K562 (cell line): Measurements from ENCODE around the gene U2SURP. TPM values are rescaled to one million over a fixed set of nuclear protein-coding genes. Genes with fewer than 3 reads are reported as not detected.

Experiments
- HMG20B ChIP-seq: fragments of 250-450 bp; sonication (Bioruptor Pico); IDR thresholded peaks from 2 replicates; pipeline ENCODE4 v1.5.0; 2021; ENCODE audit warnings: mild to moderate bottlenecking
- MCM5 ChIP-seq: fragments of 450-650 bp; IDR thresholded peaks from 2 replicates; pipeline ENCODE4 v1.6.1; 2016; ENCODE audit warnings: low read depth
- MECOM ChIP-seq: fragments of 250-450 bp; sonication (Bioruptor Pico); IDR thresholded peaks from 2 replicates; pipeline ENCODE4 v1.8.0; 2022; ENCODE audit warnings: inconsistent platforms
- PKNOX1 ChIP-seq: fragments of 450-650 bp; IDR thresholded peaks from 2 replicates; pipeline ENCODE4 v1.6.1; 2016
- RAD21 ChIP-seq, 2 experiments: fragments of 250-450 bp in 1 of 2; fragments of 450-650 bp in 1 of 2; sonication (Bioruptor Pico) in 1 of 2; formaldehyde crosslinking in 1 of 2; IDR thresholded peaks in 1 of 2; conservative IDR thresholded peaks in 1 of 2; 2 replicates each; pipeline versions ENCODE4 v1.4.0 to v1.8.0; 2020 to 2022; ENCODE audit warnings: mild to moderate bottlenecking in 2 of 2, moderate library complexity in 1 of 2
- RFX7 ChIP-seq: fragments of 250-450 bp; sonication (Bioruptor Pico); IDR thresholded peaks from 2 replicates; pipeline ENCODE4 v1.5.1; 2021; ENCODE audit warnings: mild to moderate bottlenecking
- SMAD1 ChIP-seq: fragments of 150-350 bp; IDR thresholded peaks from 2 replicates; pipeline ENCODE4 v1.6.1; 2014; ENCODE audit warnings: low read length, low read depth; ENCODE audit not compliant: partially characterized antibody
- ZBTB49 ChIP-seq: sonication (generic); formaldehyde crosslinking; IDR thresholded peaks from 2 replicates; pipeline ENCODE4 v1.8.0; 2022; ENCODE audit warnings: missing genetic modification reagents, mild to moderate bottlenecking, borderline replicate concordance
- ZNF57 ChIP-seq: fragments of 450-650 bp; formaldehyde crosslinking; IDR thresholded peaks from 2 replicates; pipeline ENCODE4 v1.4.0; 2020; ENCODE audit warnings: mild to moderate bottlenecking, moderate library complexity
- polyA plus RNA-seq, 8 experiments: library from polyadenylated mRNA; depleted of rRNA in 4 of 8; stranded (reverse) in 5 of 8; unstranded in 3 of 8; fragments of >200 nt; fragmentation: Nextera tagmentation in 2 of 8; fragmentation: Illumina TruSeq in 1 of 8; extraction: Ambion mirVana in 2 of 8; extraction: Trizol in 1 of 8; gene quantifications; 2 replicates each; pipeline versions ENCODE4 v1.2.1 to v1.2.3, GENCODE V29; 2011 to 2014; ENCODE audit warnings: inconsistent platforms in 1 of 8, missing spikeins in 1 of 8
- total RNA-seq, 7 experiments: library from RNA; depleted of rRNA in 6 of 7; stranded (reverse); fragments of >200 nt in 6 of 7; fragmentation: Illumina TruSeq in 2 of 7; extraction: Trizol in 2 of 7; gene quantifications; 2 replicates each; pipeline versions ENCODE4 v1.2.1 to v1.2.3, GENCODE V29; 2011 to 2021; ENCODE audit warnings: low replicate concordance in 1 of 7
- TF ChIP-seq, protein P1 (sequence below): fragments of 250-450 bp; sonication (Bioruptor Pico); IDR thresholded peaks from 2 replicates; pipeline ENCODE4 v1.8.0; 2021; ENCODE audit warnings: mild to moderate bottlenecking, moderate library complexity
- TF ChIP-seq, protein P2 (sequence below): fragments of 250-450 bp; sonication (Bioruptor Pico); IDR thresholded peaks from 2 replicates; pipeline ENCODE4 v1.5.0; 2020; ENCODE audit warnings: mild to moderate bottlenecking

Gene U2SURP
- total and polyA plus RNA-seq, 9 of the 15 experiments (the other 6 are each of a cell fraction or from before 2014, with no cell fraction given), result 128 to 322 (median 191) TPM

- no peak for TF ChIP-seq SMAD1
- no peak for TF ChIP-seq HMG20B
- no peak for TF ChIP-seq RAD21 (CRISPR knock-in tag; conservative IDR thresholded peaks at IDR 0.05 in 1 of 2, IDR thresholded peaks at IDR 0.05 in 1 of 2)
- TF ChIP-seq ZNF57 (CRISPR knock-in tag), result no peak
- no peak for TF ChIP-seq RFX7 (CRISPR knock-in tag)
- TF ChIP-seq MCM5, result no peak
- TF ChIP-seq ZBTB49, result no peak
- TF ChIP-seq PKNOX1, result peak; percentile 82
- TF ChIP-seq, protein P1, sequence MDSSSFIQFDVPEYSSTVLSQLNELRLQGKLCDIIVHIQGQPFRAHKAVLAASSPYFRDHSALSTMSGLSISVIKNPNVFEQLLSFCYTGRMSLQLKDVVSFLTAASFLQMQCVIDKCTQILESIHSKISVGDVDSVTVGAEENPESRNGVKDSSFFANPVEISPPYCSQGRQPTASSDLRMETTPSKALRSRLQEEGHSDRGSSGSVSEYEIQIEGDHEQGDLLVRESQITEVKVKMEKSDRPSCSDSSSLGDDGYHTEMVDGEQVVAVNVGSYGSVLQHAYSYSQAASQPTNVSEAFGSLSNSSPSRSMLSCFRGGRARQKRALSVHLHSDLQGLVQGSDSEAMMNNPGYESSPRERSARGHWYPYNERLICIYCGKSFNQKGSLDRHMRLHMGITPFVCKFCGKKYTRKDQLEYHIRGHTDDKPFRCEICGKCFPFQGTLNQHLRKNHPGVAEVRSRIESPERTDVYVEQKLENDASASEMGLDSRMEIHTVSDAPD (CRISPR knock-in tag), result no peak
- TF ChIP-seq MECOM (CRISPR knock-in tag), result no peak
- TF ChIP-seq, protein P2, sequence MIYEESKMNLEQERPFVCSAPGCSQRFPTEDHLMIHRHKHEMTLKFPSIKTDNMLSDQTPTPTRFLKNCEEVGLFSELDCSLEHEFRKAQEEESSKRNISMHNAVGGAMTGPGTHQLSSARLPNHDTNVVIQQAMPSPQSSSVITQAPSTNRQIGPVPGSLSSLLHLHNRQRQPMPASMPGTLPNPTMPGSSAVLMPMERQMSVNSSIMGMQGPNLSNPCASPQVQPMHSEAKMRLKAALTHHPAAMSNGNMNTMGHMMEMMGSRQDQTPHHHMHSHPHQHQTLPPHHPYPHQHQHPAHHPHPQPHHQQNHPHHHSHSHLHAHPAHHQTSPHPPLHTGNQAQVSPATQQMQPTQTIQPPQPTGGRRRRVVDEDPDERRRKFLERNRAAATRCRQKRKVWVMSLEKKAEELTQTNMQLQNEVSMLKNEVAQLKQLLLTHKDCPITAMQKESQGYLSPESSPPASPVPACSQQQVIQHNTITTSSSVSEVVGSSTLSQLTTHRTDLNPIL (CRISPR knock-in tag), result no peak
Measured at GRCh38 chr3:143099210-143099609, 97.8 kb downstream of the U2SURP start (continued).
